Glomerular endothelial cell (primary cell): ENCODE results near the gene XAF1. TPM values are rescaled to one million over a fixed set of nuclear protein-coding genes. Genes with fewer than 3 reads are reported as not detected.
A peak's percentile ranks its signal among the peaks of the same experiment; 100 is the strongest.
"Not testable (repeated sequence)": the region's sequence is repeated elsewhere in the genome, so short reads cannot be mapped to it uniquely, and the experiment has no call there.

Experiments
- DNase-seq: peaks from one replicate; pipeline ENCODE4 v3.0.0-alpha.2; 2011; ENCODE audit warnings: low read depth, low spot score; ENCODE audit errors: extremely low read depth
- total RNA-seq: library from RNA; depleted of rRNA; stranded (reverse); fragments of >200 nt; gene quantifications from 2 replicates; pipeline ENCODE4 v1.2.3, GENCODE V29; 2015

Gene XAF1, protein sequence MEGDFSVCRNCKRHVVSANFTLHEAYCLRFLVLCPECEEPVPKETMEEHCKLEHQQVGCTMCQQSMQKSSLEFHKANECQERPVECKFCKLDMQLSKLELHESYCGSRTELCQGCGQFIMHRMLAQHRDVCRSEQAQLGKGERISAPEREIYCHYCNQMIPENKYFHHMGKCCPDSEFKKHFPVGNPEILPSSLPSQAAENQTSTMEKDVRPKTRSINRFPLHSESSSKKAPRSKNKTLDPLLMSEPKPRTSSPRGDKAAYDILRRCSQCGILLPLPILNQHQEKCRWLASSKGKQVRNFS
- total RNA-seq = 19.4 and 82.8 TPM in 2 replicates

DNA sequence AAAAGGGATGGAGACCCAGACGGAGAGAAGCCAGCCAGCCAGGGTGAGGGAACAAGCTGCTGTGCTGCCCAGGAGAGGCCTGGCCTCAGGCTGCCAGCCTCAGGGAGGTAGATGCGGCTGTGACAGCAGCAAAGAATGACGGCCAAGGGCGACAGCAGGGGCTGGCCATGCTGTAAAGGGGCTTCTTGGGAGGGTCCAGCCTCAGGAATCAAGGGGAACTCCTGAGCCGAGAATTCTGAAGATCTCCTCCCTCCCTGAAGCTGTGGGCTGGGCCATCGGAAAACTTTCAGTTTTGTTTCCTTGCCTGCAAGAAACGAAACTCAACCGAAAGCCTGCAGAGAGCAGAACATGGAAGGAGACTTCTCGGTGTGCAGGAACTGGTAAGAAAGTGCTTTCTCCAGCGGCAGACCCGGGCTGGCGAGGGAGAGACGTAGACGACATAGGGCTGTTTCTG lies at the start of gene XAF1:
XAF1 (plus strand) TSS at position 316 of the 454 bp plus-strand sequence; CDS start at position 349, 33 bp downstream.
- DNase-seq = no peak

DNA sequence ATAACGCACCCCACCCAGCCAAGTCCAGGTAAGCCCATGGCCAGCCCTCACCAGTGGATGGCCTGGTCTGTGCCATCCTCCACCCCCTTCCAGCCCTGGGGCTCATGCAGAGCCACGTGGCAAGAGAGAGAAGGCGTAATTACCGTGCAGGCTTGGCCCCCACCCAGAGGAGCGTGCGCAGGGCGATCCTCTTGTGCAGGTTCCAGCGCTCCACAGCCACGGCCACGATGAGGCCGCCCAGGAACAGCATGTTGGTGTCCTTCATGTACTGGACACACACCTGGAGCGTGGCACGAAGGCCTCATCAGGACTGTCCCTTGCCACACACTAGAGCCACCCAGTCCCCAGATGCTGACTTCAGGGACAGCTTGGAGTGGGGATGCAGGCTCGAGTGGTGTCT lies 49.3 kb upstream of the XAF1 start:
- DNase-seq = no peak

DNA sequence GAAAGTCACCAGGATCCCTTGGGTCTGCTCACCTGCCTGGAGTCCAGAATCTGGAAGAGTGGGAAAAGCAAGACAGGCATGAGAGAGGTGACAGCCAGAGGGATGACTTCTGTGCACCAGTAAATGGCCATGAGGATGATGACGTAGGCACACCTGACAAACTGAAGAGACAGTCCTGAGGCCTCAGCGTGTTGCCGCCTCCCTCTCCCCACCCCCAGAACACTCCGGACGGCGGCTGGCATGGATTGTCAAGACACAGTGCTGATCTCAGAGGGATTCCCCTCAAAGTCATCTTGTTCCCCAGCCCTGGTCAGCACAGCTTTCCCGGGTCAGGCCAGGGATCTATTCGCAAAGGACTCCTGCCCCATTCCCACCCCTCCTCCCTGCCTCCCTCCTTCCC lies 48.9 kb upstream of the XAF1 start:
- no peak for DNase-seq

- no peak for DNase-seq
These were observed 47.4 kb upstream of the XAF1 start for GRCh38 chr17:6708357-6708961.

DNA sequence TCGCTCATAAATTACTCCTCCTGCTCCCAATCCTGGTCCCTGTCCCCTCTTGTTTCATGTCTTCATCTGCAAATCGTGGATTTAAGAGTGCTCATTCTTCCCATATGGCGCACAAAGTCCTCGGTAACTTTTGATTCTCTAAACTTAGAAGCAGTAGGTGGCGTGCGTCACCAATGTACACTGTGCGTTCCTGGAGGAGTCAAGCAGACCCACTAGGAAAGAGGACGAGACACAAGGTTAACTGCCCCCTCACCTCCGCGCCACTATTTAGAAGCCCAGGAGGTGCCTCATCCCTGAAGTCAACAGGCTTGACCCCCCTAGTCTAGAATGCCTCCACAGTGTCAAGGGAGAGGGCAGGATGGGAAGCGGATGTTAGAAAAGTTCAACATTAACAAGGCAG lies 45.5 kb upstream of the XAF1 start:
- DNase-seq = no peak

- DNase-seq = no peak
These were observed 44.7 kb upstream of the XAF1 start for GRCh38 chr17:6711081-6711674.

DNA sequence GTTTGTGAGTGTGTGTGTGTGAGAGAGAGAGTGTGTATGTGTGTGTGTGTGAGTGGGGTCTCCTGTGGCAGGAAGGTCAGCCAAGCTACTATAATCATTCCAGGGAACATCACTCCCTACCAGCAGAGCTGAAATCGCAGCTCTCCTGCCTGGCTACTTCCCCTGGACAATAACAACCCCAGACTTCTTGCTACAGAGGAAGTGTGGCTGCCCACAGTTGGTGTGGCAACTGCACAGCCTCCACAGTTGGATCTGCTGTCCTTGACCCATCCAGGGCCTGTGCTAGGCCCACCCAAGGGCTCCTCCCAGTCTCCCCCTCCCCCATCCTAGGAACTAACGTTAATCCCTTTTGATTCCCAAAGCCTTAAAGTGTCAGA lies 44.2 kb upstream of the XAF1 start:
- DNase-seq = no peak

- DNase-seq = no peak
These were observed 43.6 kb upstream of the XAF1 start for GRCh38 chr17:6712058-6712853.

DNA sequence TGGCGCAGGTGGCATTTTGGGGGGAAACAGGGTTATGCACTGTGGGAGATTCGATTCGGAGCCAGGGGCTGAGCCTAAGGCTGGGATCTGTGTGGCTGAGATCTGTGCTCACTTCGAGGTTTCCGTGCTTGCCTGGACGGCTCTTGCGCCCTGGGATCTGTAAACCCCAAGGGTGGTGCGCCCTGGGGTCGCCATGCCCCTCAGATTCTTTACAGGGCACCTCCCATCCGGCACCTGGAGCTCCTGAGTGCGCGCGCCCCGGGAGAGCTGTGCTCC lies 43.1 kb upstream of the XAF1 start:
- no peak for DNase-seq

DNA sequence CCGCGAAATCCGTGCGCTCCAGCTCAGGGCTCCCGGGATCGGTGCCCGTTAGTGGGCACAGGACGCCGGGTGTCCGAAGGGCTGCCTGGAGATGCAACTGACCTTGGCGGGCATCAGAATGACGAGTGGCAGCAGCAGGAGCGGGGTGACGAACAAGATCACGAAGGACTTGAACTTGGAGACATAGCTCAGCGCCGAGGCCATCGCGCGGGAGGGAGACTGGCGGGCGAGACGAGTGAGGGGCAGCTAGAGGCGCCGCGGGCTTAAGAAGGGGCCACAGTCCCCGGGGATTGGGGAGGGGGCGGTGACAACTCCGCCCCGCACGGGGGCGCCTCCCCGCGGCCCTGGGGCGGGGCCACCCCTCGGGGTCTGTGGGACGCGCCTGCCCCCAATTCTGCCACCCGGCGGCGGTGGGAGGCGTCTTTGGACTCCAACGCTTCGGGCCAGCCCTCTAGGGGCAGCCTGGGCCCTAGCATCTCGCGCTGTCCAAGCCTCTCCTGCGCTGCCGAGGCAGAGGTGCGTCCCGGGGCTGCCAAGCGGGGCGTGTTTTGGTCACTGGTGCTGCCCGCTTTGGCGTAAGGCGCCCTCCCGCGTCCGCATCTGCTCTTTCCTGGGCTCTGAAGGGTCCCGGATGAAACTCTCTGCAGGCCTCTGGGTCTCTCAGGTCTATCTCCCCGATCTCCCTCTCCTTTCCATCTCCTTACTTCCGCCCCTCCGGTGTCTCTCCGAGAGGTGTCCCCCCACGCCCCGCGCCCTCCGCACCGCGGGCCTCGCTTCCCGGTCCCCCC lies 42.5 kb upstream of the XAF1 start, which contains the start of gene SLC13A5:
SLC13A5 (minus strand) TSS at position 240 of the 788 bp plus-strand sequence; CDS start at position 204, 36 bp downstream.
- DNase-seq = no peak

DNA sequence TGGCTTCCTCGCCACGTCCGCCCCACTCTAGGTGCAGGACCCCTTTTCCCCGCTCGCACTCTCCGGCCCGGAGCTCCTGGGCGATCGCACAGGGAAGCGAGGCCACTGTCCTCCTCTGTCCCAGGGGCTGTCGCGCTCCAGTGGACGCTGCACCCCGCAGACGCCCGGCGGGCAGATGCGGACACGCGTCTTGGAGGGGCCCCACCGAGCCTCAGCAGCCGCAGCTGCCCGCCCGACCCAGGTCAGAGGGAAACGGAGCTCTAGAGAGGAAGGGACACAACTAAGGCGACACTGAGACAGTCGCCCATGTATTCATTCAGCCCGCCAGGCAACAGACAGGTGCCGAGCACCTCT lies 42.0 kb upstream of the XAF1 start:
- no peak for DNase-seq

- no peak for DNase-seq
These were observed 41.5 kb upstream of the XAF1 start for GRCh38 chr17:6714315-6714874.

- DNase-seq = no peak
These were observed 39.1 kb upstream of the XAF1 start for GRCh38 chr17:6716736-6717135.

DNA sequence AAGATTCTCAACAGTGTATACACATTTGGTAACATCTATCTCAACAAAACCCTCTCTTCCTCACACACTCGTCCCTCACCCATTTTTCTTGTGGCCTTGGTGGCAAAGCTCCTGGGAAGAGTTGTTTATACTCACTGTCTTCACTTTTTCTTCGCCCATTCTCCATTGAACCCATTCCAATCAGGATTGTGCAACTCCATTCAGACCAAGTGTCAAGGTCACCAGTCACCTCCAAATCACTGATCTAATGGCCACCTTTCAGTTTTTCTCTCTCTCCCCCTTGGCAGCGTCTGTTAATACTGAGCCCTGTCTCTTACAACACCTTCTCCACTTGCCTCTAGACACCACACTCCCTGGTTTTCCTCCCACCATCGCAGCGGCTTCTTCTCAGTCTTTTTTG lies 34.1 kb upstream of the XAF1 start:
- DNase-seq = no peak

DNA sequence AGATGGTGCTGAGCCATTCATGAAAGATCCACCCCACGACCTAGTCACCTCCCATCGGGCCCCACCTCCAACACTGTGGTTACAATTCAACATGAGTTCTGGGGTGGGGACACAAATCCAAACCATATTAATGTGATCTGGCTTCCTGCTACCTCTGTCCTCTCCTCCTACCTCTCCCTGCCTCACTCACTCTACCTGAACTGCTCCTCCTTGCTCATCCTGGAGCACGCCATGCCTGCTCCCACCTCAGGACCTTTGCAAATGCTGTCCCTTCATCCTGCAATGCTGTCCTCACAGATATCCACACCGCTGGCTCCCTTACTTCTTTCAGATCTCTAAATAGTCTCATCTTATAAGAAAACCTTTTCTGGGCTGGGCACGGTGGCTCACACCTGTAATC lies 31.8 kb upstream of the XAF1 start:
- no peak for DNase-seq

- no peak for DNase-seq
These were observed 26.3 kb upstream of the XAF1 start for GRCh38 chr17:6729531-6729930.

GRCh38 chr17:6746665-6747064 lies 9.2 kb upstream of the XAF1 start:
- DNase-seq = not testable (repeated sequence)

- no peak for DNase-seq
These were observed 7.2 kb upstream of the XAF1 start for GRCh38 chr17:6748617-6749016.

DNA sequence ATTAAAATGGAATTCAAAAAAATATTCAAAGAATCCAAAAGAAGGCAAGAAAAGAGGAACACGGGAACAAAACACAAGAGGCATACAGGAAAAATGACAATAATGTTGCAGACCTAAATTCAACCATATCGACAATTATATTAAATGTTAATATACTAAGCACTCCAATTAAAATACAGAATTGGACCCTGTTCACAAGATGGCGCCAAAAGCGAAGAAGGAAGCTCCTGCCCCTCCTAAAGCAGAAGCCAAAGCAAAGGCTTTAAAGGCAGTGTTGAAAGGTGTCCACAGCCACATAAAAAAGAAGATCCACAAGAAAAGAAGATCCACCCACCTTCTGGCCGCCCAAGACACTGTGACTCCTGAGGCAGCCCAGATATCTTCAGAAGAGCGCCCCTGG lies 6.3 kb upstream of the XAF1 start:
- no peak for DNase-seq

- DNase-seq = peak; percentile 90
These were observed 3.6 kb upstream of the XAF1 start for GRCh38 chr17:6752068-6752909.
